ENCODE data around the gene OR10H3.

The OR10H3 gene

DNA sequence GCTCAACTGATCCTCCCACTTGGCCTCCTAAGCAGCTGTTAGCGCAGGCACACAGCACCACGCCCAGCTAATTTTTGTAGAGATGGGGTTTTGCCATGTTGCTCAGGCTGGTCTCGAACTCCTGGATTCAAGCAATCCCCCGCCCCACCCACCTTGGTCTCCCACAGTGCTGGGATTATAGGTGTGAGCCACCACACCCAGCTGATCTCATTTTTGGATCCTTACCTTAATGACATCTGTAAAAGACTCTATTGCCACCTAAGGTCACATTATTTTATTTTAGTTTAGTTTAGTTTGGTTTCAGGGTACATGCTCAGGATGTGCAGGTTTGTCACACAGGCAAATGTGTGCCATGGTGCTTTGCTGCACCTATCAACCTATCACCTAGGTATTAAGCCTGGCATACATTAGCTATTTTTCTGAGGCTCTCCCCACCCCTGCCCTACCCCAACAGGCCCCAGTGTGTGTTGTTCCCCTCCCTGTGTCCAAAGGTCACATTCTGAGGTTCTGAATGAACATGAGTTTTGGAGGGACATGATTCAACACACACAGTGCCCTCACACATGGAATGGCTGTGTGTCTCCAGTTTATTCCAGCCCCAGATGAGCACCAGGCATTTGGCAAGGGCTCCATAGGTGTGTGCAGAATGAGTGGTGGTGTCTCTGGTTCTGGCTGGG lies 50.9 kb downstream of the OR10H3 start:
- no peaks in the 10 kb centered on the region for H3K36me3 Mint-ChIP-seq
- peaks cover 27 to 46% of the 10 kb centered on the region in 2 donors for H3K27me3 Mint-ChIP-seq
- peaks cover 0 to 1% of the 10 kb centered on the region in 2 donors for H3K9me3 Mint-ChIP-seq
- no peak overlapping the region for H3K4me3 Mint-ChIP-seq
- ATAC-seq (replicated peaks): no peak
- no peak overlapping the region for H3K27ac Mint-ChIP-seq
- no peak for DNase-seq
- no peaks in the 10 kb centered on the region for H3K4me1 Mint-ChIP-seq

DNA sequence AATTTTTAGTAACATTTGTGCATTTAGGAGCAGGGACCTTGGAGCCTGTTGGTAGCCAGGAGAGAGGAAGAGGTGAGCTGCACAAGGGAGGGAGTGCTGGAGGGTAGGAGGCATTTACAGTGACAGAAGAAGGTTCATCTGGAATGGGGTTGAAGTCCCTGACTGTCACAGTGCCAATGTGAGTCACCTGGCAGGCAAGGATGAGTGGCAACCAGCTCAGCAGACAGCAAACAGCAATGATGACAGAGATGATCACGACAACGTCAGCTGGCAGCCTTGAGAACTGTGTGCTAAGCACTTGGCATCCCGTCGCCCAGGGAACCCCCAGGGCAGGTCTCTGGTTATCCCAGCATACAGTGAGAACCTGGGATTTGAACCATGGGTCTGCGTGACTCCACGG lies 52.3 kb downstream of the OR10H3 start:
- Mint-ChIP-seq H3K4me3 (no peak overlapping the region), H3K4me1 (no peaks in the 10 kb centered on the region), H3K27ac (no peak overlapping the region), H3K27me3 (peaks cover 34 to 45% of the 10 kb centered on the region in 2 donors), H3K9me3 (no peaks in the 10 kb centered on the region), H3K36me3 (no peaks in the 10 kb centered on the region)
- DNase-seq (no peak), ATAC-seq (replicated peaks) (no peak)

Data from stimulated activated naive B cell treated with anti-CD40 and anti-IgM and Interleukin-4, amounts not matched to agents 10 μg/mL and 1 μg/mL and 100 μg/mL, for 72 hours (primary cell).